GM19324 (cell line): ENCODE results near the gene SHQ1.

Experiments
- ATAC-seq: cut with Tn5 transposase; IDR thresholded peaks from one replicate; pipeline ENCODE4 v1.9.1; 2021; ENCODE audit warnings: mild to moderate bottlenecking, moderate library complexity; ENCODE audit not compliant: unreplicated experiment, low FRiP score

Gene SHQ1

GRCh38 chr3:72847751-72848702 lies at the start of gene SHQ1:
TSS of gene SHQ1 (minus strand) at chr3:72848445. CDS start at chr3:72848340, 105 bp downstream.
- peak; percentile 98 for ATAC-seq

DNA sequence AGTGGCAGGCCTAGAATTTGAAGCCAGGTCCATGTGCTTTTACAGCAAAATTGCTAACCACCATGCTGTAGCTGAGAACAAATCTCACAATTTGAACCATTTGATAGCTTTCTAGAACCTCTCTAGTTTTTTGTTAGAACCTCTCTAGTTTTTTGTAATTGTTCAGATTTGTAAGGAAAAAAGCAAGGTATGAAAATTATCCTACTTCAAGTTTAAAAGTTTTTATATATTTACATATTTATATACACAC lies 49.4 kb upstream of the SHQ1 start:
- ATAC-seq = no peak

- no peak for ATAC-seq
Observed at GRCh38 chr3:72896996-72897757, 48.9 kb upstream of the SHQ1 start.

- ATAC-seq = no peak
Observed at GRCh38 chr3:72894976-72895552, 46.8 kb upstream of the SHQ1 start.

GRCh38 chr3:72892870-72893269 lies 44.6 kb upstream of the SHQ1 start:
- ATAC-seq = no peak

DNA sequence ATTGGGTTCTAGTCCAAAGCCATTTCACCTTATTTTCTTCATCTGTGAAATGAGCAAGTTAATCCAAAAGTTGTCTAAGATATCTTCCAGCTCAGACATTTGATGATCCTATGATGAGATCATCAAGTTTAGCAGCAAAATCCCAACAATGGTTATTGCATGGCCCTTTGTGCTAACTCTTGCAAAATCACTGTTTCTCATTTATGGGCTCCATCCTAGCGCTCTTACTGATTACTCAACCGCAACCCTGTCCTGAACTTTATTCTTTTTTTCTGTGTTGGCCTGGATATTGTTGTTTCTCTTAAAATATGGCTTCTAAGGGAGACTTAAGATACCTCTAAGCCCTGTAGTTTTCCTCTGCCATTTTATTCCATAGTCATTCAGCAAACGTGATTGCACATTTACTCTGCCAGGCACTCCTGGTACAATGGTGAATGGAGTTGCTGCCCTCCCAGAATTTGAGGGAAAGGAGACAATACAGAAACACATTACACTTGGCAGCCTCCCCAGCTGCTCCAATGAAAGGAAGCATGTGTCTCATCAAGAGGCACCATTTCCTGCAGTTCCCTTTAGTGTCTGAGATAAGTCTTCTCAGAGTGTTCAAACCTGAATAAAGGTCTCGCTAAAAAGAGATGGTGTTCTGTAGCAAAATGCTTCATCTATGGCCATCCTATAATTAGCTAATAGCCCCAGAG lies 44.0 kb upstream of the SHQ1 start:
- ATAC-seq = no peak

DNA sequence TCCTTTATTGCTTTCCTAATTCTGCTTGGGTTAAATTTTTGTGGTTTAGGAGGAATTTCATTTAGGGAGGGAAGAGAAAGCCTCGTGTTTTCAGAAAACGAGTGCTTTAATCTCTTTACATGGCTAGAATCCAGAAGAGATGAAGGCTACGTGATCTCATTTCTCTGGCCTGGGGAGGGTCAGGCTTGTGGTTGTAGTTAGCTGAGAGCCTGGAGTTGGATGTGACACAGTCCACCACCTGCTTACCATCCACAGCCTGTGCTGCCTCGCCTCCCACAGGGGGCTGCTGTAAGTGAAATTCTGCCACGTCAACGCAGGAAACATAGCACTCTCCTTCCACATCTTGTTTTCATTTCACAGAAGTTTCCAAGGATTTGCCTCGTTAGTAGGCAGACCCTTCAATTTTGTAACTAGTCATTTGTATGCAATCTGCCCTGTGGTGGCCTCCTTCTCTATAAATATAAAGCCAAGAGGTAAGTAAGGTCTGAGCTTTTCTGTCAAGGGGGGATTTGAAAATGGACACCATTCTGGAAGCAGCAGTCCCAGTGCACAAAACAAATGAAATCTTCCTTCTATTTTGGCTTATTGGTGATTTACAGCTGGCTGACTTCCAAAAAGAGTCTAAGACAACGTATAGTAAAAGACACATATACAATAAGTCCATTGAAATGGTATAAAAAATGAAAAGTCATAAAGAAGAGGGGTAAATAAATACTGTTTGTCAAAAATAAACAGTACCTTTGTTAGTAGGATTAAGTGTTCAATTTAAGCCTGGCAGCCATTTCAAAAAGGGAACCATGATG lies 43.0 kb upstream of the SHQ1 start:
- ATAC-seq = no peak

DNA sequence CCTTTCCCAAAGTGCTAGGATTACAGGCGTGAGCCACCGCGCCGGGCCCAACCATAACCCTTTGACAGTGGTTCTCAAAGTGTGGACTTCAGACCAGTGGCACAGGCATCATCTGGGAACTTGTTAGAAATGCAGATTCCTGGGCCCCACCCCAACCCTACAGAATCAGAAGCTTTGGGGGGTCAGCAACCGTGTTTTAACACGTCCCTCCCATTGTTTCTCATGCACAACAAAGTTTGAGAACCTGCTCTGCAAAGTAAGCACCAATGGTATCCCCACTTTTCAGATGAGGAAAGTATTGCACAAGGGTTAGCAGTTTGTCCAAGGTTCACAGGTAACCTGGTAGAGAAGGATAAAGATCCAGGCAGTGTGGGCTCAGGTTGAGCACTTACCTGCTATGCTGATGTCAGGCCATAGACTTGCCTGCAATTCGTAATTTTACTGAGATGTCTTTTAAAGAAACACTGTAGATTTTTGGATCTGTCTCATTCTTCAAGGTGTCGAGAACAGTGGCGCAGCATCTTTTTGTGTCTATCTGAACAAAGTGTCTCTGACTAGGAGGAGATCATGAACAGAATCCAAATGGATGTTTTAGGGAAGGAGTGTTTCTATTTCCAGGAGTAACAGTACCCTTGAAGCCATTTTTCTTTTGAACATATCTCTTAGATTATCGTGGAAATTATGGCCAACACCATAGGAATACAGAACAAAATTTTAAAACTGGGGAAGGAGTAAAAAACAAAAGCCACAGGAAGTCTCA lies 42.1 kb upstream of the SHQ1 start:
- no peak for ATAC-seq

GRCh38 chr3:72889310-72890165 lies 41.3 kb upstream of the SHQ1 start:
- ATAC-seq = no peak

DNA sequence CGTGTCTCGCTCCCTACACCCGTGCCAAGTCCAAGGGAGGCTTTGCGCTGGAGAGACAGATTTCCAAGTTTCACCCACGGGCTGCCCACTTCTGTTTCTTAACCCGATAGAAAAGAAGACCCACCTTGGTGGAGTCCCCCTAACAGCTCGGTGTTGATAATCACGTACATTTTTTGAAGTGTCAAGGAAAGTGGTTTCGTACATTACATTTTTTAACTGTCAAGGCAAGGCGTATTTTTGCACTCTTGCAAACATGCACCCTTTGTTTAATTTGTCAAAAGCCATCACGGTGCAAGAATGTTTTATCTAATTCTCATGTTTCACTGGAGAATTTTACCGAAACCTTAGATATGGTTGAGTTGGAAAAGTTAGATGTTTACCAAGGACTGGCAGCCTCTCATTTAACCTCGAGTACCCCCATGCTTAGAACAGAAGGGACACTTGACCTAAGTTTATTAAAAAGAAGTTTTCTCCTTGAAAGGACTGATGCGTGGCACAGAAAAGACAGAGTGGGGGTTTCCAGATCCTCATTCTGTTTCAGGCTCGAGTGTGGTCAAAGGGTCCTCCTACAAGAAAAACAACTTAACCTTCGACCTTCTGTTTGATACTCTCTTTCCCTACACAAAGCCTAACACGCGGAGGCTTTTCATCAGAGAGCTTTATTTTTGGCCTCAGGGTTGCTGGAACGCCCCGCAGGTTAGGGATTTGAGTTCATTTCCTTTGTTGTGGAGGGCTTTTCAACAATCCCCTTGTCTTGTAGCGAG lies 40.5 kb upstream of the SHQ1 start:
- ATAC-seq = no peak

- ATAC-seq = no peak
Observed at GRCh38 chr3:72887705-72888545, 39.7 kb upstream of the SHQ1 start, which contains the start of gene GXYLT2. TSS of gene GXYLT2 (plus strand) at chr3:72888046. CDS start at chr3:72888234, 188 bp downstream.

GRCh38 chr3:72887343-72887704 lies 39.1 kb upstream of the SHQ1 start:
- no peak for ATAC-seq

DNA sequence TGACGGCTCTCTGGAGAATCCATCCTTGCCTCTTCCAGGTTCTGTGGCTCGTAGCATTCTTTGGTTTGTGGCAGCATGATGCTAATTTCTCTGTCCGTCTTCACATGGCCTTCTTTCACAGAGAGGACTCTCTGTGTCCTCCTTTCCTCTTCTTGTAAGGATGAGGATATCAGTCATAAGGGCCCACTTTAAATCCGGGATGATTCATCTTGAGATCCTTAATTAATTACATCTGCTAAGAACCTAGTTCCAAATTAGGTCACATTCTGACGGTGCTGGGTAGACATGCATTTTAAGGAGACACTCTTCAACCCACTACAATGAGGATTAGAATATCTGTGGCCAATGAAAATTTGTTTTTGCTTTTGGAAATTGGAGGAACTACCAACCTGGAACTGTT lies 23.9 kb upstream of the SHQ1 start:
- no peak for ATAC-seq

DNA sequence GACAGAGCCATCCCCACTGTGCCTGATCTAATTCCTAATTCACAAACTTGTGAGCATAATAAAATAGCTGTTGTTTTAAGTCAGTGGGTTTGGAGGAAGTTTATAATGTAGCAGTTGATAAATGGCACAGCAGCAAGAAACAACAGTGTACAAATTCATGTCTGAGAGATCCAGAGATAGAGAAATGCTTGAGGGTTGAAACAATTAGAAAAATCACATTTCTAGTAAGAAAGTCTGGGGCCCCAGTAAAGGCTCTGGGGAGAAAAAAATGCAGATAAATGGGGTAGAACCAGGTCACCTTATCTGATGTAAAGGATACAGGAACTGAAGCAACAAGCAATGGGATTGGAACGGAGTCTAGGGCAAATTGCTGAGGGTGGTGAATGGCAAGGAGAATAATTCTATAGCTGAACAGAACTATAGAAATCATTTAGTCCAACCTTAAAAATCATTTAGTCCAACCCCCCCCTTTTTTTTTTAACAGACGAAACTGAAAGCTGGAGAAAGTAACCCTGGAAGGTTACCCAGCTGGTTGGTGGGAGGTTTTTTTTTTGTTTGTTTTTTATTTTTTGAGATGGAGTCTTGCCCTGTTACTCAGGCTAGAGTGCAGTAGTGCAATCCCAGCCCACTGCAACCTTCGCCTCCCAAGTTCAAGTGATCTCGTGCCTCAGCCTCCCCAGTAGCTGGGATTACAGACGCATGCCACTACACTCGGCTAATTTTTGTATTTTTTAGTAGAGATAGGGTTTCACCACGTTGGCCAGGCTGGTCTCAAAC lies 14.3 kb upstream of the SHQ1 start:
- no peak for ATAC-seq

- no peak for ATAC-seq
Observed at GRCh38 chr3:72860846-72861245, 12.6 kb upstream of the SHQ1 start.

GRCh38 chr3:72860053-72860452 lies 11.8 kb upstream of the SHQ1 start:
- ATAC-seq = no peak
